Measurements from ENCODE around the gene FOXP1.

The FOXP1 gene

DNA sequence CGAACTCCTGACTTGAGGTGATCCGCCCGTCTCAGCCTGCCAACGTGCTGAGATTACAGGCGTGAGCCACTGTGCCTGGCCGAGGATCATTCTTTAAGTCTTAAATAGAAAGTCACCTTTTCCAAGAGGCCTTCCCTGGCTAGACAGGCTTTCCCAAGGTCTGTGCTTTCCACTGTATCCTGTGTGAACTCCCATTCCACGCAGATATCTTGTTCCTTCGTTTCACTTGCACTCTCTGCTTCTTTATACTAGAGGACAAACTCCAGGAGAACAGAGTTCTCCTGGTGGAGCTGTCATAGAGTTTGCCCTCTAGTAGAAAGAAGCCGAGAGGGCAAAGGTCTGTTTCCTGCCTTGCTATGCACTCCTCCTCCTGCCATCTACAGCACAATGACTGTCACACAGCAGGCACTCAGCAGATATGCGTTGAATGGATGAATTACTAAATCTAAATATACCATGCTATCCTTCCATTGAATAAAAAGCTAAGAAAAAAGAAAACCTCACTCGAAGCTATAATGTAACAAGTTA, 211.2 kb downstream of the FOXP1 start:
- no peak for DNase-seq (ENCODE audit: low spot score)

DNA sequence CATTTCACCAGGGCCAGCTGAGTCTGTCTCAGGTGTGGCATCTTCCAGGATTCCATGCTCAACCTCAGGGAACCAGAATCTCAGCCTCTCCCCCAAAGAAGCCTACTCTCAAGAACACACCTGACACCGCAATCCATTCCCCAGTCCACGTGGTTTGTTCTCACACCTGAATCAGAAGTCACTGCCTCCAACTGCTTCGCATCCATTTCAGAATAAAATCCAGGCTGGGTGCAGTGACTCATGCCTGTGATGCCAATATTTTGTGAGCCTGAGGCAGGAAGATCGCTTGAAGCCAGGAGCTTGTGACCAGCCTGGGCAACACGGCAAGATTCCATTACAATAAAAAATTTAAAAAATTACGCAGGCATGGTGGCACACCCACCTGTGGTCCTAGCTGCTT, 212.2 kb downstream of the FOXP1 start:
- DNase-seq (ENCODE audit: low spot score): no peak

DNA sequence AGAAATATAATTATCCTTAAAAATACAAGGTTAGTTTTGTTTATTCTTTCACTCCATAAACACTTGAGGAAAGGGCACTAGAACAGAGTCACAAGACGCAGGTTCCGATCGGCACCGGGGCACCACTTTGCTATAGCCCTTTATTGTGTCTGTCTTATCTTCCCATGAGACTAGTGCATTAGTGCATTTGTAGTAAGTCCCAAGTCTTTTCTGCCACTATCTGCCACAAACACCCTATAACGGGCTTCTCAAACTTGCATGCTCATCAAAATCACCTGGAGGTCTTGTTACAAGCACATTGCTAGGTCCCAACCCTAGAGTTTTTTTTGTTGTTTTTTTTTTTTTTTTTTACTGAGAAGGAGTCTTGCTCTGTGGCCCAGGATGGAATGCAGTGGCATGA, 213.1 kb downstream of the FOXP1 start:
- DNase-seq (ENCODE audit: low spot score): no peak

DNA sequence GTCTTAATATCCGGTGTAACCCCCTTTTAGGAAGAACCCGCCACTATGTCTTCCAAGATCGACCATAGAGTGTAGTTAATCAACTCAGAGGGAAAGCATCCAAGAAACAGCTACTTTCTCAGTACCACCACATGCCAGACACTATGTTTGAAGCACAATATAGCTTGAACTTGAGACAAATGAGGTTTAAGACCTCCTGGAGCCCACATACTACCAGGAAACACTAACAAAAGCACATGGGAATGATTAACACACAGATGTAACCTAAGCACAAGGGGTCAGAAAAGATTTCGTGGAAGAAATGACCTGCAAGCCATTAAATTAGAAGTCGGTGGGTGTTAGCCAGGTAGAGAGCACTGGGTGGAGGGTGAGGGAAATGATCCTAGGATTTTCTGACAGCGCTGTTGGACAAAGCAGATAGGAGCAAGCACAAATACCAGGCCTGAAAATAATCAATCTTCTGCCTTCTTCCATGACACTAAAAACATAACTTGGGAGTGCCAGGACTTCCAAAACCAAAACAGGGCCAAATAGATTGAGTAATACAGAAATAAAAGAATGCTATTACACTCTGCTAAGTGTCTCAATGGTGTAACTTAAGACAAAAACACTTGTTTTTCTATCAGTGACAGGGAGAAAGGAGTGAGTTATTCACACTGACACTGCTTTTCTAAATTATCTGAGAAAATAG, 213.7 kb downstream of the FOXP1 start:
- peak; percentile 66 for DNase-seq (ENCODE audit: low spot score)

DNA sequence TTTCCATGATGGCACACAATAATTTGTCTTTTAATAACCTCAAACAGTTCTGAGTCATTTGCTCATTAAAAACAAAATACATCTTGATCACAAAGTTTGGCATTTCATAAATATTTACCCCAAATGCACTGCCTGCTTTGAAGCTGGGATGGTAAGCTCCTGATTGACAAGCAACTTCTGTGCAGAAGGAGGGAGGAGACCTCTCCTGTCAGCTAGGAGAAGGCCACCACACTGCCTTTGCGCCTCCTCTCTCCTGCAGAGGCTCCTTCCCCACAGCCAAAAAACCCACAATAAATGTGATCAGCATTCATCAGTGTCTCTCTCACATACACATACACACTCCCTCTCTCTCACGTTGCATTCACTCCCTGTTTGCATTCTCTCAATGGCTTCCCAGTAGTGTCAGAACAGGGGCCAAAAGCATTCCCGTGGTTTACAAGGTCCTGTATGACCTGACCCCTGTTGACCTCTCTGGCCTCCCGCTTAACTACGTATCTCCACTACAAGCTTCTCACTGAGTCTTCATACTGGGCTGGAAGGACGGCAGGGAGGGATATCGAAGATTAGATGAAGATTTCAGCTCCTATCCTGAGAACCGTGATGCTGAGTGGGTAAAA, 216.4 kb downstream of the FOXP1 start:
- DNase-seq (ENCODE audit: low spot score): no peak

DNA sequence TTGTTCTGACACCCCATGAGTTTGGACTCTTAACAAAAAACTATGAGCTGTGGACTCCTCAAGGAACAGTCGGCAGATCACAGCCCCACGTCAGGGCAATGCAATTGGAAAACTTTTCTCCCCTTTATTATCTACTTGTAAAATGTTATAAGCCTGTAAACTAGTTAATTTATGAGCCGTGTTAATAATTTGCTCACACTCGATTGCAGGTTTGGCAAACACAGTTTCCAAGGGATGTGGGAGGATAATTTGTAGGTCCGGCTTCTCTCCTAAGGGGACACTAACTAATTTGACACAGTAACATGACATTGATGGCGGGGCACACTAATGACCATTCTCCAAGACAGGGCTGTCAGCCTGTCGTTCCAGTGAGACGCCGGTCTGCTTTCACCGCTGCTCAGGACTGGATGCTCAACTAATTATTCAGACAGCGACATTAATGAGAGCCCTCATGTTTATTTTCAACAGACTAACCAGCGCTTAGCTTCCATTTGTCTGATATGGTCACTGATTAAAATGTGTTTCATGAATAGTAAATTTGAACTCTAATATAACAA, 222.1 kb downstream of the FOXP1 start:
- no peak for DNase-seq (ENCODE audit: low spot score)

DNA sequence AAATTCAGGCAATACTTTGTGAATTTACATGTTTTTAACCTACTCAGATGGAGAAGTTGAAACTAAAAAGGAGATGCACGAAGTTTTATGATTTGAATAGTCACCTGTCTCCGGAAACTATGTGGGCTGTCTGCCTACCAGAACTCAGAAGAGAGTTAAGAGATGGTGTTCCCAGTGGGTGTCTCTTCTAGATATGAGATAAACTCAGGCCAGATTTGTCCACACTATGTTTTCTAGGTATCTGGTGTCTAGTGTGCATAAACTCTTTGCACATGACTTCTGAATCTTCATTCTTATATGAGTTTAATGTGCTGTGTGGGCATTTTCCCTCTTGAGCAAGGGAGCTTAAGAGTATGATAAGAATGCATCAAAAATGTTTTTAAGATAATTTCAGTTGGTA, 222.8 kb downstream of the FOXP1 start:
- DNase-seq (ENCODE audit: low spot score): no peak

DNA sequence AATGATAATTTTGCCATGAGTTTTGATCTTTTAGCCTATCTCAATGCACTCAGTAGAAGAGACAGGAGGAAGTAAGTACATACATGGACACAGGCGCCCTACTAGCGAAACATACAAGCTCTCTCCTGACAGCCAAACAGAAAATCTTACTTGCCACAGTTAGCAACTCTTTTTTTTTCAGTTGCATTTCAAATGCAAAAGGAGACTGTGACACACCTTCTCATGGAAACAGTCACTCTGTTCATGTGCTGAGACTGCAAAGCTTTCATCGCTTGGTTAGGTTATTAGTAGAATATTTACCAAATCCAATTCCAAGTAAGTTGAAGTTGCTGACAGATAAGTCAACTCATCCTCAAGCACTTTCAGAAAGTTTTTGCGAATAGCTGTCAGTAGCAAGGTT, 223.3 kb downstream of the FOXP1 start:
- DNase-seq (ENCODE audit: low spot score): no peak

DNA sequence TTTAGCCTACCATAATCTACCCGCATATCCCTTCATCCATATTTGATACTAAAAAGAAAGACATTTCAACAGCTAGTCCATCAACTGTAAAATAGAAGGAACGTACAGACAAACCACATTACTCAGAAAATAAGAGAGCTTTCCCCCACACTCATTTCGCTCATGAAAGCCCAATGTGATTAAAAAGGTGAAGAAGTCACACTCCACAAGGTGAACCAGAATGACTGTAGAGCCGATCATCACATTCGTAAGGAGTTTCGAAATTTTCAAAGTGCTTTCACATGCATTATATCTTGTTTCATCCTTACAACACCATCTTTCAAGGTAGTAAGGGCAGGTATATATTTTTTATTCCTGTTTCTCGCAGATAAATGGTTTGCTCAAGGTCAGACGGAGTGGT, 225.3 kb downstream of the FOXP1 start:
- DNase-seq (ENCODE audit: low spot score): no peak

DNA sequence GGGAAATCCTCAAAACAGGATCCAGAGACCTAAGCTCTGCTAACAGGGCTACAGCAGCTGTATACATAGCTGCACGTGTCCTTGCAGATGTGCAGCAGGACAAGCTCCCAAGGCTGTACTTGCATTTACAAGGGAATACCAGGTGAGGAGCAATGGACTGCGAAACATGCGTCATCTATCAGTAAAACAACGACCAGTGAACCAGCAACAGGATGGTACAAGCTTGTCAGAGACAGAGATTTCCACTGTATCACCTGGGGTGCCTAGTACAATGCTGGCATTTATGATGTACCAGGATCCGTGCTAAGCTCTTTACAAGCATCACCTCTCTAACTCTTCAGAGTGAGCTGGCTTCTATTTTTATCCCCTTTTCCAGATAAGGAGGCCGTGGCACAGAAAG, 227.3 kb downstream of the FOXP1 start:
- DNase-seq (ENCODE audit: low spot score): no peak

DNA sequence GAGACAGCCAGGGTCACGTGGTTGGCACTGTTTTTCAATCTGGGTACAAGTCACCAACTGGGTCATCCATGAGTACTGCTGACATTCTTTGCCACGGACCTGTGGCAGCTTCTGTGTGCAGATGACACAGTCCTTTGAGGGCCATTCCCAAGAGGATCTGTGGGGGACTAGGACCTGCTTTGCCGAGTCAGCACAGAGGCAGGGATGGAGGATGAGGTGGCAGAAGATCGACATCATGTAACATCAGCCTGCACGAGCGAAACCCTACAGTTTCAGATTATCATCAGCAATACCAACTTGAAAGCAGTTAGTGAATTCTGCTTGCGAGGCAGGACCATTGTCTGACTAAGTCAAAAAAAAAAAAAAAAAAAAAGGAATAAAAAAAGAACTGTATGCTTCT, 227.7 kb downstream of the FOXP1 start:
- DNase-seq (ENCODE audit: low spot score): no peak

DNA sequence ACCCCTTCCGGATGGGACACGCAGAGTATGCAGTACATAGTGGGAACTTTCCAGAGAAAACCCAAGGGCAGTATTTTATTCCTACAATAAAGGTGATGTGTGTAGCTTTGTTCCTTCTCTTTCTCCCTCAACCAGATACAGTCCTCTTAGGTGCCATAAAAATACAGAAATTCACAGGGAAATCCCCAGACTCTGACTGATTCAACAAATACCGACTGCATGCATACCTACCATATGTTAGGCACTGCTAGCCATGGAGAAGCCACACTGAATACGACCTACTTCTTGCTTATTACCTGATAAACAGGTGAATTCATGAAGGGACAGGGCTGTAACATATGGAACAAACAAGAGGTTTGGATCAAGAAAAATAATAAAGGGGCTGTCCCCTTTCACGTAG, 228.5 kb downstream of the FOXP1 start:
- DNase-seq (ENCODE audit: low spot score): no peak

DNA sequence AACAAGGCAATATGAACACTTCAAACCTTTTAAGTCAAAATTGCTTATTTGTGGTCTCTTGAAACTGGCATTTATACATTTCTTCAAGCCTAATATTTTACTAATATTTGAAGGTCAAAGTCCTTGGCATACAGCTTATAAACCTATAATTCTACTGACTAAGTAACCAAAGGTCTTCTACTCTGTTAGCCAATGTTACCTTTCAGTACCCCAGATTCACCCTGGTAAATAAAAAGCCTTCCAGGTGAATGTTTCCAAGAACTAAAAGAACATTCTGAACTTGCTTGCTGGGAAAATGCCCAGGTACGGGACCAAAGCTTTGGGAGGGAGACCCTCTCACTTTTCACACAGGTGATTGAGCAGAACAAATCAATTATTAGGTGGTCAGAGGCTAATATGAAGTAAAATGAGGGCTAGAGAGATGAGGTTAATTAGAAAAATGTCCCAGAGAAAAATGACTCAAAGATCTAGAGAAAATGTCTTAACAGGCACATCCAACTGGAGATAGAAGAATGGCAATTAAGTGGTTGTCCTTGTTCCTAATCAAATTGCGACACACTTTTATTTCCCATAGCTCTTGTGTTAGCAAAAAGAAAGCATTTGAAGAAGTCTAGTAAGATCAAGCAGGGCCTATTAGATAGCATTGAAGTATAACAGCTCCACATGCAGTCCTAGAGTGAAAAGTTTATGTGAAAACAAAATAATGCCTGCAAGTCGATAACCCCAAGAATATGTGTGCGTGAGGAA, 232.0 kb downstream of the FOXP1 start:
- DNase-seq (ENCODE audit: low spot score): no peak

DNA sequence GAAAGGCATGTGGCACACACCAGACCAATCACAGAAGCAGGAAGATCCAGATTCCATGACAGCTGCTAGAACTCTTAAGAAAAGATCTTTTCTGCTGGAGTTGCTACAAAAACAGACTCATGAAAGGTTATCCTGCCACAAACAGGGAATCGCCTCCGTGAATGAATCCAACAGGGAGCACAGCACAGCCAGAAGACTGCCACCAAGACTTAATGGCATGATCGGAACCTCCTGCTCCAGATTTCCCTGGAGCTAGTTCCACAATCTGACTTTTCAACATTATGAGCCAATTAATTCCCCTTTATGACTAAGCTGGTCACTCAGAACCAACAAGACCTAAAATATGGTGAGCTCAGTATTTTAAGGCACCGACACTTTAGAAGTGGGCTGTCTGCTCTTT, 232.5 kb downstream of the FOXP1 start:
- no peak for DNase-seq (ENCODE audit: low spot score)

DNA sequence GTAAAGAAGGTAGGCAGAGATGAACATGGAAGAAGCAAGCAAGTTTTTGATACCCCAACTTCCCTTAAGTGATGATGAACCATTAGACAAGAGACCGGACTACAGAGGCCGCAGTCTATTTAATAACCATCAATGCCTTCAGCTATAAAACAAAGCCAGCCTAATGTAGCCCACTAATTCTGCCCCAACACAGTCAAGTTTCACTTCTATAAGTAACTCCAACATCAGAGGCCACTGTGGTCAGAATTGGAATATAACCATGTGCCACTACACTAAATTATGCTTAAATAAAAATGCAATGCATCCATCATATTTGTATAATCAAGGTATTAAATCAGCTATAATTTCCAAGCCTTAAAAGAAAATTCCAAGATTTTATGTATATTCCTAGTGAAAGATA, 234.7 kb downstream of the FOXP1 start:
- DNase-seq (ENCODE audit: low spot score): no peak

DNA sequence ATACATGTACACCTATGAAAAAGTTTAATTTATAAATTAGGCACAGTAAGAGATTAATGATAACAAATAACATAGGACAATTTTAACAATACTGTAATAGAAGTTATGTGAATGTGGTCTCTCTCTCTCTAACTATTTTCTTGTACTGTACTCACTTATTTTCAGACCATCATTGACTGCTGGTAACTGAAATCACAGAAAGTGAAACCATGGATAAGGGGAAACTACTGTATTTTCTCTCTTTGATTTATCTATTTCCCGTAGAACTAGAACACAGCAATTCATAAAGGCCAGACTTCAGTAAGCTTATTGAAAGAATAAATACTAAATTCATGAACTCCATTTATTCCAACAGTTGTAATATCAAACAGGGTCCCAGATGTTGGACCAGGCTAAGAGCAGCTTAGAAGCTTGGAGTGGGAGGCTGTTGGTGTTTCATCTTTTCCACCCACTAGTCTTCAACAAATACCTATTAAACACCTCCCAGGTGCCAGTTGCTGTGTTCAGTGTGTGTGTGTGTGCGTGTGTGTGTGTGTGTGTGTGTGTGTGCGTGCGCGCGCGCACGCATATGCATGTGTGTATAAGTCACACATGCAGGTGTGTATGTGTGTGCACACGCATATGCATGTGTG, 235.4 kb downstream of the FOXP1 start:
- no peak for DNase-seq (ENCODE audit: low spot score)

DNA sequence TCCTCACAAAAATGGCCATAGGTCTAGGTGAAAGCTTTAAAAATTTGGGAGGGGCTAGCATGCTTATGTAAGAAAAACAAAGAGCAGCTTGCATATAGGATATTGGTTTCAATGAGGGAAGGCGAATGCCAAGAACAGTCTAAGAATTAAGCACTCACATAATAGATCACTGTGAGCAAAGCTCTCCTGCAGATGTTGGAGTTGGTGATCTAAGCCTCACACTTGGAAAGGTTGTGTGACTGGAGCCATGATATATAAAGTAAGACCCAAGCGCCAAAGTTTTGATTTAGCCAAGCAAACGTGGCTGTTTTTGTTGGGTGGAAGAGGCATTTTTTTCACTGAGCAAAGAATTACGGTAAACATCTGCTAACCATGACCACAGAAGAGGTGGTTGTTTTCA, 237.5 kb downstream of the FOXP1 start:
- no peak for DNase-seq (ENCODE audit: low spot score)

DNA sequence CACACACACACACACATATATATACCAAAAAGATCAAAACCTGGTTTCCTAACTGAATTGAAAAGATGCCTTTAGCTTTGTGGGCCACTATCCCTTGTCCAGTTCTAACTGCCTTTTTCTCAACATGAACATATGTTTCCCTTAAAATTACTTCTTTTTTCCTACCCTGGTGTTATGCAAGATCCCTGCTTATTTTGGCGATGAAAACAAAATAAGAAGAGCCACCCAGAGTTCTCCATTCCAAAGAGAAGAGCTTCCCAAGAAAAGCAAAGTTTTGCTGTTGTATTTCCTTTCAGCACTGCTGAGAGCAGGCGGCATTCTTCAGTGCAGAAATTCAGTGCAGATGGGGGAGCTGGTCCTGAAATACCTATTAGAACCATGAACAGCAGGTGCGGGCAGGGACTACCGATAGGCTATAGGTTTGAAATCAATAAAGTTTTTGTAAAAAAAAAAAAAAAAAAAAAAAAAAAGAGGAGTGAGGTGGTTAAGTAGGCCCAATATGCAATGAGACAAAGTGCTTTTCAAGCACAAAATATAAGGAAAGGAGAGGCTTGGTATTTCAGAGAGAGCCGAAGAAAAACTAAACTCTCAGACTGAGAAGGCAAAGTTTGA, 238.0 kb downstream of the FOXP1 start:
- peak; percentile 61 for DNase-seq (ENCODE audit: low spot score)

DNA sequence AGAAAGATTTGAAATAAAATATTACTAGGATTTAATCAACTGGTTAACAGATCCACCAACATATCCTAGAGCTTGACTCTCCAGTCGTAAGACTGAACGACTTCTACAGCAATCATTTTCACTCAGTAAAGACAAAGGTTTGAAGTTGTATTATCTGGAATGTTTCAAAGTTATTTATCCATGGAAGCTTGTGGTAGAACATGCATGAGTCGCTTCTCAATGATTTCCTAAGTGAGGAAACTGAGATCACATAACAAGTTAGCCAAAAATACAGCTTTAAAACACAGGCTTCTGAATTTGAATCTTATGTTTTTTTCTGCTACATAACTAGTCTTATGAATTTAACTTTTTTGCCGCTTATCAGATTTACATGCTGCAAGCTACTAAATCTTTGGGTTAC, 241.8 kb downstream of the FOXP1 start:
- peak; percentile 63 for DNase-seq (ENCODE audit: low spot score)

DNA sequence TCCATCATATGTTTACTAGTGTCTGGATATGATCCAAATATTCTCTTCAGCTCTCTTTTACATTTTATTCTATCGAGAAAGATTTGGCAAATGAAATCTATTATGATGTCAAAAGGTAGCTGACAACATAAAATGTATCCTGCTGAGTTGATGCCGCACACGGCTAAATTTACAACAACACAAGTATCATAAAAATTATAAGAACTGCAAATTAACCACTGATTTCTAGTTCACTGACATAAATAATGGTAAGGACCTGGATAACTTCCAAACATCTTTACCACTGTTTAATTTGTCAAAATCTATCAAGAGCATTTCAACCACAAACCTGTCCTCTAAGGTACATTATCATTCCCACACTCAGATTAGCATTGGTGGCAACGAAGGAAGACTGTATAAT, 244.5 kb downstream of the FOXP1 start:
- DNase-seq (ENCODE audit: low spot score): no peak

DNA sequence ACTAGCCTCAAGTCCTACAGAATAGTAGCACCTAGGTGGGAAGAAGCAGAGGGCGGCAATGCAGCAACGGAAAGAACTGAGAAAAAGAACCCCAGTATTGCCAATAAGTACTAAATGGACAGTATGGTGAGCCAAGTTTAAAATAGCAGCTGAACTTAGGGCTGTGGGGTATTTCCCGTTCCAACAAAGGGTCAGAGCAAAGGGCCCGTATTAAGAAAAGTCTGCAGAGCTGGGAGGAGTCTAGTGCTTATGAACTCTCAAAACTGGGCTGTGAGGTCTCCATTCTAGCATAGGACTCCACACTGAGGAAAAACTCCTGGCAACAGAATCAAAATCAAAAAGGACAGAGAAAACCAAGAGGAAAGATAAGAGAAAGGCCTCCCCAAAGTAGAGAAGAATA, 250.7 kb downstream of the FOXP1 start:
- no peak for DNase-seq (ENCODE audit: low spot score)

DNA sequence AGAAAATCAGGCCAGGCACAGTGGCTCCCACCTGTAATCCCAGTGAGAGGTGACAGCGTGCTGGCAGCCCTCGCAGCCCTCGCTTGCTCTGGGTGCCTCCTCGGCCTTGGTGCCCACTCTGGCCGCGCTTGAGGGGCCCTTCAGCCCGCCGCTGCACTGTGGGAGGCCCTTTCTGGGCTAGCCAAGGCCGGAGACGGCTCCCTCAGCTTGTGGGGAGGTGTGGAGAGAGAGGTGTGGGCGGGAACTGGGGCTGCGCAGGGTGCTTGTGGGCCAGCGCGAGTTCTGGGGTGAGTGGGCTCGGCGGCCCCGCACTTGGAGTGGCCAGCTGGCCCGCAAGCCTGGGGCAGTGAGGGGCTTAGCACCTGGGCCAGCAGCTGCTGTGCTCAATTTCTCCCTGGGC, 252.6 kb downstream of the FOXP1 start:
- no peak for DNase-seq (ENCODE audit: low spot score)
